Amniotic epithelial cell (primary cell): ENCODE data around the gene GLOD5.

ENCODE experiments used
- DNase-seq: peaks from one replicate; pipeline ENCODE4 v3.0.0-alpha.2; 2010; ENCODE audit warnings: low read depth

GLOD5 gene

DNA sequence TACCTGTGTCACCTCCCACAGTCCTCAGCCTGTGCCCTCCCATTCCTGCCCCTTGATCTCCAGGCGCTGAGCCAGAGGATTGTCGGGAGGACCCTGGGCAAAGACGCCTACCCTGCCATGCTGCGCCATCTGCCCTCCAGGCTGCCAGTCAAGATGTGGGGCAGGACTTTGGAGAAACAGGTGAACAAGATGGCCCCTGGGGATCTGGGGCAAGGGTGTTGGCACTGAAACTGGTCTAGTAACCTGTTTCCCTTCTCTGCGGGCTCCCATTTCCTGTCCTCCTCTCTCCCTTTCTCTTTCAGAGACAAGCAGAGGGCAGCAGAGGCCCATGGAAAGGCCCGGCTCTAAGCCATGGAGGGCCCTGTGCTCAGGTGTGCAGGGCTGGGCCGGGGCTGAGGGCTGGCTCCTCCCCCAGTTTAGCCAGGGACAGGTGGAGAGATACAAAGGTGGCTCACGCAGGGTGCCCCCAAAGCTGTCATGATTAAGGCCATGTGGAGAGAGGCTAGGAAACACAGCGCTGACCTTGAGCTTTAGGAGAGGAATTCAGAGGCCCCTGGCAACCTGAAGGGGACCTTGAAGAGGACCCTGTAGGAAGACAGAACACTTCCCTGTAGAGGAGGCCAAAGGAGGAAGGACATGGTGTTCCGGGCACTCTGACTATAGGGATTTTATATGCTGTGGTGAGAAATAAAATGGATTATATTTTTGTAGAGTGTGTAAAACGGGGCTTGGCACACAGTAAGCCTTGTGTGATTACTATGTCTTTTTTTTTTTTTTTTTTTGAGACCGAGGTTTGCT lies at the start of gene GLOD5:
Gene GLOD5, plus strand, starts transcription at position 74 of the 798 bp plus-strand sequence. Its CDS starts 44 bp downstream, at position 118.
- DNase-seq: peak; percentile 4

DNA sequence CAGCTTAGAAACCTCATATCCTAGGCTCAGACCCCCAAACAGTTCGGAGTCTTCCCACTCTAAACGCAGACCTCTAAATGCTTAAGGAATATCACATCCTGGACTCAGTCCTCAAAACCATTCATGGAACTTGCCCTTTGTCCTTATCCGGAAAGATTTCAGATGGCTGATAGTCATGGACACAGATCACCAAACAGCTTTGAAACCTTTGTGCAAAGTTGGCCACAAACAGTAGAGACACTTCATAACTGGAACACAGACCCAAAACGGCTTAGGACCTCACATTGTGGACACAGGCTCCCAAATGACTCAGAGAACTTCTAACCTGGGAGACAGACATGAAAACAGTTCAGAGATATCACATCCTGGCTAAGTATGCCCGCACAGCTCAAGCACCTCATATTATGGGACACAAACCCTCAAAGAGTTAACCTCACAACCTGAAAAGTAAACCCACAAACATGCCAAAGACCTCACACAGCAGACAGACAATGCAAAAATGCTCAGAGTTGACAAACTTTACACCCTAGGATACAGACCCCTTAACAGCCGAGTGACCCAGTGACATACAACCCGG lies 49.5 kb upstream of the GLOD5 start:
- no peak for DNase-seq

GRCh38 chrX:48713847-48714246 lies 47.7 kb upstream of the GLOD5 start:
- DNase-seq: no peak

DNA sequence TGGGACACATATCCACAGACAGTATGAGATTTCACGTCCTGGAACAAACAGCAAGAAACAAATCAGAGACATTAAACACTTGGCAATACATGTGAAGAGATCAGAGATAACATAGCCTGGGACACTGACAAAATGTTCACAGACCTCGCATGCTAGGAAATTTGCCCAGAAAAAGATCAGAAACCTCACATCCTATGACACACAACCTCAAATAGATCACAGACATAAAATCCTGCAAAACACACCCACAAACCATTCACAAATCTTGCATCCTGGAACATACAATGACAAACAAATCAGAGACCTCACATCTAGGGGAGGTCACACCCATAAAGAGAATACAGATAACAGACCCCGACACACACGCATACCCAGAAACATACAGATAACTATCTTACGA lies 47.0 kb upstream of the GLOD5 start:
- peak; percentile 12 for DNase-seq

DNA sequence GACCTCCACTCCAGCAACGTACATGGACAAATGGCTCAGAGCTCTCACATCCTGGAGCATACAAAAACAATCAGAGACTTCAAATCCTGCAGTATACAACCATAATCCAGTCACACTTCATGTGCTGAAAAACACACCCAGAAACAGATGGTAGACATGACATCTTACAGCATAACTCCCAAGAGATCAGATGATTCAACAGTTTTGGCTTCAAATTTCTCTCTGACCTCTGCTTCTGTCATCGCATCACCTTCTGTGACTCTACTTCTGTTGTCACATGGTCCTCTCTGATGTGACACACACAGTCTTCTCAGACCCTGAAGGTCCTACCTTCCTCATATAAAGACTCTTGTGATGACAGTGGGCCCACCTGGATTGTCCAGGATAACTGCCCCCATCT lies 46.5 kb upstream of the GLOD5 start:
- no peak for DNase-seq

DNA sequence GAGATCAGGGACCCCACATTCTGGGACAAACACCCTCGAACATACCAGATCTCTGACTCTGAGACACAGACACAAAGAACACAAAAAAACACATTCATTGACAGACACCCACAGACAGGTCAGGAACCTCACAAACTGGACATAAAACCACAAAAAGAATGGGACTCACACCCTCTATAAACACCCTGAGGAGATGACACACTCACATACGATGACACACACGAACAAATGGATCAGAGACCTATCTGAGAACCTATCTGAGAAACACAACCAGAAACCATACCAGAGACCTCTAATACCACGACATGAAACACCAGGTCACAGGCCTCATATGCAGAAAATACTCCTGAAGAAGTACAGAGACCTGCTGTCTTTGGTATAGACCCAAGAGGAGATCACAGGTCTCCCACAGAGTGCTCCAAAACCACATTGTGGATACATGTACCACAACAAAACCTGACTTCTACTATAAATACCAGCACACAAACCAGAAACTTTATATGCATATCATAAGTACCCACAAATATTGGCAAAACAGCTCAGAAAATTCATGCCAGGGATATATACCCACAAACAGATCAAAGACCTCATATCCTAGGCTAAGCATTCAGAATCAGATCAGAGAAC lies 45.6 kb upstream of the GLOD5 start:
- no peak for DNase-seq

DNA sequence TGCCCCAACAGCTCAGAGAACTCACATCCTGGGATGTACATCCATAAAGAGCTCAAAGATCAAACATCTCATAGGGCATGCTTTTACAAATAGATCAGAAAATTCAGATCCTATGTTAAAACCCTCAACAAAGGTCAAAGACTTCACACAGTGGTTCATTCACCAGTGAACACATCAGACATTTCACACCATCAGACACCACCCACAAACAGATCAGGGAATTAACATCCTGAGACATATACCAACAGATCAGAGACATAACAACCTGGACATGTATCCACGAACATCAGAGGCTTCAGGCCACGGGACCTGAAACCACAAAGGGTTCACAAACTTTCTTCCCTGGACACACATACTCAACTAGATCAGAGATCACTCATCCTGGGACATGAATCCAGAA lies 41.6 kb upstream of the GLOD5 start:
- DNase-seq: no peak

DNA sequence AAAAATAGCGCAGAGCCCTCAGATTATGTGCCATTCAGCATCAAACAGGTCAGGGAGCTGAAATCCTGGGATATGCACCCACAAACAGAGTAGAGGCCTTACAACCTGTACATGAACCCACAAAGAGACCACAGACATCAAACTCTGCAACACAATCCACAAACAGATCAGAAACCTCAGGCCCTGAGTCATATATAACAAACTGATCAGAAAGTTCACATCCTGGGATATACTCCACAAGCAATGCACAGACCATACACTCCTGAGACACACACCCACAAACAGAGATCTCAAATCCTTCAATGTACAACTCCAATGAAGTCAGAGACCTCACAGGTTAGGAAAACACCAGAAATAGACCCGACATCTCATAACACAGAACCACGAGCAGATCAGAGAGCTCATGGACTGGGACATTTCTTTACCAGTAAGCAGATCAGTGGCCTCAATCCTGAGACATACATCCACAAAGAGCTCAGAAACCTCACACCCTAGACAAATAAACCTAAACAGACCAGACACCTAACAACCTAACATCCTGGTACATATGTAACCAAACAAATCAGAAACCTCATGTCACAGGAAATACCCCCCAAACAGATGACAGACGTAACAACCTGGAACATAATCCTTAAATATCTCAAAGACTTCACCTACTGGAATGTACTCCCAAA lies 40.8 kb upstream of the GLOD5 start:
- DNase-seq: no peak

GRCh38 chrX:48721916-48722315 lies 39.6 kb upstream of the GLOD5 start:
- no peak for DNase-seq

DNA sequence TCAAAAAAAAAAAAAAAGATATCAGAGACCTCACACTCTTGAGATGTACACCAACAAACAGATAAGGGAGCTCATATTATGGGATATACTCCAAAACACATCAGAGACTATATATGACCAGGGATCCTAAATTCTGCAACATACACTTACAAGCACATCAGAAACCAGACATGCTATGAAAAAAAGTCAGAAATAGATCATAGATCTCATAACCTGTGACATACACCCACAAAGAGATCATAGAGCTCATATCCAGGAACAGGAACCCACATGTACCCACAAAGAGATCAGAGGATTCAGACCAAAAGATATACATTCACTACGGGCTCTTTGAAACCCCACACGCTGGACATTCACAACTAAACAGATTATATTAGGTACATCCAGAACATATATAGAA lies 35.0 kb upstream of the GLOD5 start:
- DNase-seq: no peak

DNA sequence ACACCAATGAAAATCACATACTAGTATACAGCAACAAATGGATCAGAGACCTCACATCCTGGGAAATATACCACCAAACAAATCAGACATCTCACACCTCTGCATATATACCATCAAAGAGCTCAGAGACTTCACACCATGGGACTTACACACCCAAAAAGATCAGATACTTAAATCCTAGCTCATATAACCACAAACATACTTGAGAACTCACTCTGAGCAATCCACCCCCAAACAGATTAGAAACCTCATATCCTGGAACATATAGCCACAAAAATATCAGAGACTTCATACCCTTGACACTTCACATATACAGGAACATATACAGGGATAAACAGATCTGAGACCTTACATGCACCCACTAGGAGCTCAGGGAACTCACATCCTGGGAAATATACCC lies 32.9 kb upstream of the GLOD5 start:
- no peak for DNase-seq

DNA sequence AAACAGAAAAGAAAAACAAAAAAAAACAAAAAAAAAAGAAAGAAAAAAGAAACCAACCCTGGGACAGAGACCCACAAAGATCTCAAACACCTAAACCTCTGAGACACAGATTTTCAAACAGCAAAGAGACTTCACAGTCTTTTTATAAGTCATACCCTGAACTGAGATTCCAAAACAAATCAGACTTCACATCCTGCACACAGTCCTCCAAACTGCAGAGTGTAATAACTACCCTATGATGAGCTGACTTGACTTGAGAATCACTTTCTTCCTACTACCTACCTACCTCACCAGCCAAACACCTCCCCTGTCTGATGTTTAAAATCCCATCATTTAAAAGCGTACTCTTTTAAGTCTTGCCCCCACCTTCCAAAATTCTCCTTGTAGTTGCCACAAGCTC lies 25.2 kb upstream of the GLOD5 start:
- no peak for DNase-seq

- DNase-seq: no peak
Observed at GRCh38 chrX:48736878-48737212, 24.7 kb upstream of the GLOD5 start.

DNA sequence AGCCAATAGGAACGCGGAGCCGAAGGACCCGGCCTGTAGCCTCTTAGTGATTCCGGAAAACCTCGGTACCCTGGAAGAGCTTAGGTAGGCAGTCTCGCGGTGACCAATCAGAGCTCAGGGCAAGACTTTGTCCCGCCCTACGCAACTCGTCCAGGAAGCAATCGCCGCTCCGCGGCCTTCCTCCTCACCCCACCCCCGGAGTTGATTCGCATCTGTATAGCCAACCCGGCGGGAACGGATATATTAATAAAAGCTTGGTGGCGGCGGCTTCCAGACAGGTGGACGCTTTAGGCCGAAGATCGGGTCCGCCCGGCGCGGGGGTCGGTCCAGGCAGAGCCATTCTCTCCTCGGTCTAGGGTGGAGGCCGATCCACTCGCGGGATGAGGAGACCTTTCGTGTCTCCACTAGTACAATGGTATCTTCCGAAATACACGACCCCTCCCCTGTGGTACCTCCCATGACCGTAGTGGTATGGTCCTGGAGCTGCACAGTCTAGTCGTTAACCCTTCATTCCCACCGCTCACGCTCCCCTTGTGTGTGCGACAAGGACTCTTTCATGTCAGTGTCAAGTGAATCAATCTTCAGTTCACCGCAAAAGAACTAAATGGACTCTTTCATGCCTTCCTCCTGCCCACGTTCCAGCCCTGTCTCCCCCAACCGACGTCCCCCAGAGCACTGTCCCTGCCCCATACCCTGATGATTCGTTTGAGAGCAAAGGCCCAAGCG lies 24.2 kb upstream of the GLOD5 start:
- peak; percentile 98 for DNase-seq

- DNase-seq: no peak
Observed at GRCh38 chrX:48737940-48738339, 23.6 kb upstream of the GLOD5 start.

- DNase-seq: no peak
Observed at GRCh38 chrX:48741834-48742233, 19.7 kb upstream of the GLOD5 start.

DNA sequence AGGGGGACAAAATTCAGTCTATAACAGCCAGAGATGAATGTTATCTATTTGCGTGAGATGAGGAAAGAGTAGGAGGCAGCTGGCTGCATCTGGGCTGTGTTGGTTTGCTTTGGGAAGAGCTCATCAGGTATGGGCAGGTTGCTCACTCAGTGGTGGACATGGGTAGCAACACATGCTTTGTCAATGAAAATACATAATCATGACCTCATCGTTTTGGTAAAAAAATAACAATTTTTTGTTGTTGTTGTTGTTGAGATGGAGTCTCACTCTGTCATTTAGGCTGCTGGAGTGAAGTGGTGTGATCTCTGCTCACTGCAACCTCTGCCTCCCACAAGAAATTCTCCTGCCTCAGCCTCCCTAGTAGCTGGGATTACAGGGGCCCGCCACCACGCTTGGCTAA lies 16.3 kb upstream of the GLOD5 start:
- no peak for DNase-seq

DNA sequence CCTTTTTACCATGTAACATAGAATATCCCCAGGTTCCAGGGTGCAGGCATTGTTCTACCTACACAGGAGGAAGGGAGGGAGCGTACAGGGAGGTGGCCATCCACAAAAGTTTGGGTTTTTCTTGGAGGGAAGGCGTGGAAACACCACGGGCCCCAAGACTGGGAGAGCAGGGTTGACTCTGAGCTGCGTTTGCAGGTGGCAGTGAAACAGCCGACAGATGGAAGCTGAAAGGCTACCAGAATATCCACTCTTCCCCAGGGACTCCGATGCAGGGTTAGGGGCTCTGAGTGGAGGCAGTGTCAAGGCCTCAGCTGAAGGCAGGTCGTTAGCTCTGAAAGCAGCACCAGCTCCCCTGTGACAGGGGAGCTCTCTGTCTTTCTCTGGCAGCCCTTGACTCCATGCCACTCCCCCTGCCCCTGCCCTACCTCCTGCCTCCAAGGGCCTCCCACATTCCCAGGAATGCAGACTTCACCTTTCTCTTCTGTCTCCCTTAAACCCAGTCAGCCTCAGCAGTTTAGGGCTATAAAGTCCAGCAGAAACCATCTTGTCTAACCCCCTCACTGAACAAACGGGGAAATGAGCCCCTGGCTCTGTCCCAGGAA lies 14.0 kb upstream of the GLOD5 start:
- no peak for DNase-seq

DNA sequence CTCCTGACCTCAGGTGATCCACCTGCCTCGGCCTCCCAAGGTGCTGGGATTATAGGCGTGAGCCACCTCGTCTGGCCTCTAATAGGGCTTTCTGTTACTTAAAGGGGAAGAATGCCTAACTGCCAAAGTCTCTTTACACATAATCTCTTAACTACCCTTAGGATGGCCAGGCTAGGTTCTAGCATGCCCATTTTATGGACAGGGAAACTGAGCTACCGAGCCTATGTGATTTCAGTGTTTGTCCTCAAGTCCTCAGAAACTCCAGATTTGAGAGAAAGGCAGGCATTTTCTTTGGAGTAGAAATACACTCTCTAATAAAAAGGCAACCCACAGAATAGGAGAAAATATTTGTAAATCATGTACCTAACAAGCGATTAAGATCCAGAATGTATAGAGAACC lies 12.4 kb upstream of the GLOD5 start:
- no peak for DNase-seq

GRCh38 chrX:48751343-48751742 lies 10.2 kb upstream of the GLOD5 start:
- no peak for DNase-seq

DNA sequence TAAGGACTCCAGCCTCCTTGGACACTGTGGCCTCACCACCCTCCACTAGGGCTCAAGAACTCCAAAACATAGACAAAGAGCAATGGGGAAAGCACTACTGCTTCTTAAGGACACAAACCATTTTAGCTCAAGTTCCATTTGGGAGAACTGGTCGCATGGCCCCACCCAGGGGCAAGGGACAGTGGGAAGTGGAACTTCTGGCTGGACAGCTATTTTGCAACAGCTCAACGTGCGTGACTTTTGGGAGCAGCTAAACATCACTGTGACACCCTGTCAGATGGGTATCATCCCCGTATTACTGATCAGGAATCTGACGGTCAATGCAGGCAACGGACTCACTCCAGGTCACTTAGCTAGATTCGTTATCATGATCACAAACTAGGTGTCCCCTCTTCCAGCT lies 9.0 kb upstream of the GLOD5 start:
- DNase-seq: no peak

DNA sequence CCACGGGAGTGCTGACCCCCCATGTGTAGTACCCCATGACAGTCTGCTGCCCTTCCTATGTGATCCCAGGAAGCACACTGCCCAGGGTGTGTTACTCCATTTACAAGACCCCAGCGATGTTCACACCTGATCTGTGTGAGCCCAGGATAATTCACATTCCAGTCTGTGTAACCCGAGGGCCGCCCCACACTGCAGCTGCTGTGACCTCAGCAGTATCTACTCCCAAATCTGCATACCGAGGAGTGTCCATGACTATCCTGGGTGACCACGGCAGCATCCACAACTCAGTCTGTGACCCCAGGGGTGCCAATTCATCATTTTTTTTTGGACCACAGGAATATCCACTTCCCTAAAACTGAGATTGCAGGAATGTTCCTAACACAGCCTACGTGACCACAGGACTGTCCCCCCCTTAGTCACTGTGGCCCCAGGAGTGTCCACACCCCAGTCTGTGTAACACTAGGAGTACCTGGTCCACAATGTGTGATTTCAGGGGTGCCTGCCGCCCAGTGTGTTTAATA lies 7.8 kb upstream of the GLOD5 start:
- no peak for DNase-seq
